HG03460 (cell line): ENCODE results near the gene FOXD4L3.
"Not testable (repeated sequence)": the region's sequence is repeated elsewhere in the genome, so short reads cannot be mapped to it uniquely, and the experiment has no call there.

Experiments used
- ATAC-seq: cut with Tn5 transposase; IDR thresholded peaks from one replicate; pipeline ENCODE4 v1.9.1; 2021; ENCODE audit not compliant: unreplicated experiment

The FOXD4L3 gene

DNA sequence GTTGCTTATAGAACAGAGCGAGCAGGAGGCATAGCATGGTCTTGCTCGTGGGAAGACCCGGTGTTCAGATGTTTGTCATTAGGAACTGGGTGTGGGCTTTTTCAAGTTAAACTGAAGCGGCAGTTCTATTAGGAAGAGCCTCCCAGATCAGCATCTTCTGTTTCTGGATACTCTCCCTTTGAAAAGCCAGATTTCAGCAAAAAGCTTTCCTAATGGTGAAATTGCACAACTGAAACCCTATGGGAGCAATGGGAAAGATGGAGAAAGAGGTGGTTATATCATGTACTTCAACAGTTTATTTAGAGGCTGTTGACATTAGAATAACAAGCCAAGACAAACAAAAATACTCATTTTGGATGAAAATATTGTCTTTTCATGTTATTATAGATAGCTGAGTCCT, 41.3 kb downstream of the FOXD4L3 start:
- ATAC-seq = not testable (repeated sequence)

- ATAC-seq = not testable (repeated sequence)
Observed at GRCh38 chr9:68351689-68352088, 49.0 kb downstream of the FOXD4L3 start.
